ENCODE measurements around the gene DIO1. TPM values are rescaled to one million over a fixed set of nuclear protein-coding genes. Genes with fewer than 3 reads are reported as not detected.

Gene DIO1
- polyA plus RNA-seq, 1 donor from 2014 or later = 0.18 TPM

DNA sequence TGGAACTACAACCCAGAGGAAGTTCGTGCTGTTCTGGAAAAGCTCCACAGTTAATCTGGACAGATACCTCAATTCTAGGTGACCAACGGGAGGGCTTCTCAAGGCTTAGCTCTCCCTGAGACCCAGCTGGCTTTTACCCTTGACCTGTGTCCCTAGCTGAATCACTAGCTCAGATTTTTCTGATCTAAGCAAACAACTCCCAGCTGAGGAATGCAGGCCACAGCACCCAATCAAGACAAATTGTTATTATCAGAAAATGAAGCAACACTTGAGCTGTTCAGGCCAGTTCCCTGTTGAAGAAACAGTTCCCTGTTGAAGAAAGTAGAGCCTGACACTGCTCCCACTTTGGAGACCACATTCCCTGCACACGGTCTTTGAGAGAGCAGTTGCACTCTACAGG lies 16.0 kb downstream of the DIO1 start:
- Mint-ChIP-seq H3K4me1 (no peaks in the 10 kb centered on the region), H3K9me3 (no peaks in the 10 kb centered on the region), H3K4me3 (no peak overlapping the region), H3K27me3 (no peaks in the 10 kb centered on the region), H3K27ac (peak overlapping the region in 1 of 3 donors; percentile 18), H3K36me3 (peaks cover 15% of the 10 kb centered on the region)

GRCh38 chr1:53911442-53911841 lies 17.5 kb downstream of the DIO1 start:
- Mint-ChIP-seq H3K27me3 (no peaks in the 10 kb centered on the region), H3K9me3 (no peaks in the 10 kb centered on the region), H3K4me3 (no peak overlapping the region), H3K4me1 (no peaks in the 10 kb centered on the region), H3K27ac (no peak overlapping the region), H3K36me3 (peaks cover 17% of the 10 kb centered on the region)

GRCh38 chr1:53913352-53914033 lies 19.5 kb downstream of the DIO1 start:
- H3K27ac Mint-ChIP-seq = no peak overlapping the region
- H3K27me3 Mint-ChIP-seq = no peaks in the 10 kb centered on the region
- H3K4me3 Mint-ChIP-seq = no peak overlapping the region
- H3K36me3 Mint-ChIP-seq = peaks cover 11% of the 10 kb centered on the region
- no peaks in the 10 kb centered on the region for H3K9me3 Mint-ChIP-seq
- H3K4me1 Mint-ChIP-seq = no peaks in the 10 kb centered on the region

DNA sequence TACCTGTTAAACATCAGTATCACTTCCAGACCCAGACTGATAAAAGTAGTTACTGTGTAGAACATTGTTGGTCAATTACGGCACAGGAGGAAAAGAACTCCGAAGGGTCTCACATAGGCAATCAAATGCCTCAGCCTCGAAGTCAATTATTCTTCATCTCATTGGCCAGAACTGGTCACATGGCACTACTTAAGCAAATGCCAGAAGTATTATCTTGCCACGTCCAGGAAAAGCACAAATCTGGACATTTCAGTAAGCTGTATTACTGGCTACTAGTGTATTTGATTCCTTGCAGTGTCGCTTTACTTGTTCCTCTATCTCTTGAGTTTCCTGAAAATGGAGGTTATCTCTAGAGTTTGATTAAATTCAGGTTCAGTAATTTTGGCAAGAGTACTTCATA lies 24.4 kb downstream of the DIO1 start:
- Mint-ChIP-seq H3K27me3 (no peaks in the 10 kb centered on the region), H3K4me3 (no peak overlapping the region), H3K36me3 (peaks cover 5% of the 10 kb centered on the region), H3K9me3 (no peaks in the 10 kb centered on the region), H3K27ac (no peak overlapping the region), H3K4me1 (no peaks in the 10 kb centered on the region)

- no peaks in the 10 kb centered on the region for H3K9me3 Mint-ChIP-seq
- H3K27me3 Mint-ChIP-seq = no peaks in the 10 kb centered on the region
- peak overlapping the region in 1 of 4 donors; percentile 12 for H3K4me3 Mint-ChIP-seq
- no peak overlapping the region for H3K27ac Mint-ChIP-seq
- H3K4me1 Mint-ChIP-seq = no peaks in the 10 kb centered on the region
- H3K36me3 Mint-ChIP-seq = peaks cover 5% of the 10 kb centered on the region
These were observed 25.7 kb downstream of the DIO1 start for GRCh38 chr1:53919675-53920066.

DNA sequence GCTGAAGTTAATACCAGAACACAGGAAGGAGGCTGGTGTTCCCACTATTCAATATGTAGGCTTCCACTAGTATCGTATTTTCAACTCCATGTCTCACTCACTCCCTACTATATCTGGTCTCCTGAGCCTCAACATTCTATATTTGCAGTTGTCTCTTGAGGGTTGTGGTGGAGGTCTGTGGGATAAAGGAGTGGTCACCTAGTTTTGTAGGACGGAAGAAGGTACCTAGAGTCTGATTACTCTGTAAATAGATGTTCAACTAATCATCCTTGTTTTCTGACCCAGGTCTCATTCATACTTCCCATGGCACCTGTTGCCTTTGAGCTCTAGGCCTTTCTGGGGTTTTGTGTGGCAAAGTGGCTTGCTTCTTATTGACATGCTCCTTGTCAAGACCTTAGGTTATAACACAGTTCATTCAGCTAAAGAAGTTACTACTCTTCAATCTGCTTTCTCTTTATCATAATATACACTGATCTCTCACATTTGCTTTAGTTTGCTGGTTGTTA lies 33.4 kb downstream of the DIO1 start:
- H3K9me3 Mint-ChIP-seq = no peaks in the 10 kb centered on the region
- H3K4me3 Mint-ChIP-seq = no peak overlapping the region
- H3K4me1 Mint-ChIP-seq = no peaks in the 10 kb centered on the region
- H3K27ac Mint-ChIP-seq = no peak overlapping the region
- peaks cover 7% of the 10 kb centered on the region for H3K36me3 Mint-ChIP-seq
- H3K27me3 Mint-ChIP-seq = no peaks in the 10 kb centered on the region

- Mint-ChIP-seq H3K36me3 (peaks cover 7% of the 10 kb centered on the region), H3K27ac (peak overlapping the region in 1 of 3 donors; percentile 67), H3K4me1 (no peaks in the 10 kb centered on the region), H3K4me3 (no peak overlapping the region), H3K27me3 (no peaks in the 10 kb centered on the region), H3K9me3 (no peaks in the 10 kb centered on the region)
These were observed 35.4 kb downstream of the DIO1 start for GRCh38 chr1:53929246-53929960.

DNA sequence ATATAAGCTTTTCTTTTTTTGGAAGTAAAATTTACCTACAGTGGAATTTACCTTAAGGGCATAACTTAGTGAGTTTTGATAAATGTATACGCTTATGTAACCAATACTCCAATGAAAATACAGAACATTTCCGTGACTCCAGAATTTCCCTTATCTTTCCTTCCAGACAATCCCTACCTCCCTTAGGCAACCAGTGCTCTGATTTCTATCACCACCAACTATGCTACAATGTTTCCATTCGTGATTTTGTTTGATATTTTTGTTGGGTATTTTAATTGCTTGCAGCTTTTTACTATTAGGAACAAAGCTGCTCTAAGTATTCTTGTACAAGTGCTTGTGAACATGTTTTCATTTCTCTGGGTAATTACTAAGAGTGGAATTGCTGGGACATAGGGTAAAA lies 36.9 kb downstream of the DIO1 start:
- peaks cover 9% of the 10 kb centered on the region for H3K36me3 Mint-ChIP-seq
- no peaks in the 10 kb centered on the region for H3K4me1 Mint-ChIP-seq
- H3K27me3 Mint-ChIP-seq = no peaks in the 10 kb centered on the region
- no peak overlapping the region for H3K27ac Mint-ChIP-seq
- H3K4me3 Mint-ChIP-seq = no peak overlapping the region
- no peaks in the 10 kb centered on the region for H3K9me3 Mint-ChIP-seq

- Mint-ChIP-seq H3K27ac (no peak overlapping the region), H3K4me1 (no peaks in the 10 kb centered on the region), H3K27me3 (no peaks in the 10 kb centered on the region), H3K4me3 (no peak overlapping the region), H3K9me3 (no peaks in the 10 kb centered on the region), H3K36me3 (peaks cover 9% of the 10 kb centered on the region)
These were observed 37.5 kb downstream of the DIO1 start for GRCh38 chr1:53931523-53931922.

- no peak overlapping the region for H3K4me3 Mint-ChIP-seq
- H3K9me3 Mint-ChIP-seq = no peaks in the 10 kb centered on the region
- H3K27ac Mint-ChIP-seq = no peak overlapping the region
- H3K36me3 Mint-ChIP-seq = peaks cover 9% of the 10 kb centered on the region
- H3K4me1 Mint-ChIP-seq = peaks cover 0 to 5% (median 2%) of the 10 kb centered on the region in 3 donors
- no peaks in the 10 kb centered on the region for H3K27me3 Mint-ChIP-seq
These were observed 40.3 kb downstream of the DIO1 start for GRCh38 chr1:53934170-53934765.

- Mint-ChIP-seq H3K27ac (no peak overlapping the region), H3K9me3 (no peaks in the 10 kb centered on the region), H3K27me3 (no peaks in the 10 kb centered on the region), H3K36me3 (peaks cover 7% of the 10 kb centered on the region), H3K4me1 (peaks cover 2 to 10% (median 4%) of the 10 kb centered on the region in 3 donors), H3K4me3 (no peak overlapping the region)
These were observed 42.4 kb downstream of the DIO1 start for GRCh38 chr1:53936430-53936829.

- Mint-ChIP-seq H3K4me1 (peaks cover 2 to 19% (median 11%) of the 10 kb centered on the region in 3 donors), H3K36me3 (peaks cover 7% of the 10 kb centered on the region), H3K9me3 (no peaks in the 10 kb centered on the region), H3K4me3 (no peak overlapping the region), H3K27ac (no peak overlapping the region), H3K27me3 (no peaks in the 10 kb centered on the region)
These were observed 44.3 kb downstream of the DIO1 start for GRCh38 chr1:53938136-53938830.

GRCh38 chr1:53942127-53942957 lies 48.4 kb downstream of the DIO1 start:
- peaks cover 5% of the 10 kb centered on the region for H3K36me3 Mint-ChIP-seq
- H3K4me1 Mint-ChIP-seq = peaks cover 22 to 36% (median 28%) of the 10 kb centered on the region in 3 donors
- no peaks in the 10 kb centered on the region for H3K9me3 Mint-ChIP-seq
- no peak overlapping the region for H3K27ac Mint-ChIP-seq
- H3K27me3 Mint-ChIP-seq = no peaks in the 10 kb centered on the region
- H3K4me3 Mint-ChIP-seq = peak overlapping the region in 1 of 4 donors; percentile 96

GRCh38 chr1:53943090-53943489 lies 49.1 kb downstream of the DIO1 start:
- Mint-ChIP-seq H3K4me3 (peak overlapping the region in 2 of 4 donors; percentile 54 to 96), H3K27me3 (no peaks in the 10 kb centered on the region), H3K4me1 (peaks cover 26 to 35% (median 28%) of the 10 kb centered on the region in 3 donors), H3K27ac (peak overlapping the region; percentile 33 to 64 (median 49)), H3K36me3 (peaks cover 4% of the 10 kb centered on the region), H3K9me3 (no peaks in the 10 kb centered on the region)
